Measurements from ENCODE around the gene TTC9C.

- no peak for TF ChIP-seq GATA3 (IDR thresholded peaks at IDR 0.05; ENCODE audit: low read depth, low read length)
- TF ChIP-seq GATA2 (IDR thresholded peaks at IDR 0.05; ENCODE audit: low read depth, low read length): no peak
These were observed 2.0 kb upstream of the TTC9C start for GRCh38 chr11:62726156-62726914.

All from SH-SY5Y (cell line).